Right lobe of liver (tissue), 6 donors: Measurements from ENCODE around the gene HHAT. TPM values are rescaled to one million over a fixed set of nuclear protein-coding genes. Genes with fewer than 3 reads are reported as not detected.

ENCODE experiments used
- ATAC-seq, 4 donors: fragments of 200-7000 bp; cut with Tn5 transposase; one replicate each; pipeline ENCODE4 v1.9.1; 2020; ENCODE audit warnings: mild to moderate bottlenecking in 4 of 4, moderate library complexity in 4 of 4
- DNase-seq, 3 donors: peaks; one replicate each; pipeline ENCODE4 v3.0.0-alpha.2; 2020
- H3K27ac ChIP-seq, 3 donors: fragments of 200-600 bp; one replicate each; pipeline ENCODE4 v1.8.0; 2022
- H3K27me3 ChIP-seq, 2 donors: fragments of 200-600 bp; one replicate each; pipeline ENCODE4 v1.8.0; 2022
- H3K36me3 ChIP-seq, 4 donors: fragments of 200-600 bp; sonication (generic) in 1 of 4; one replicate each; pipeline versions ENCODE4 v1.5.1 to v1.8.0; 2017 to 2022; ENCODE audit warnings: control low read depth in 1 of 4
- H3K4me1 ChIP-seq, 4 donors: fragments of 200-600 bp; sonication (generic) in 1 of 4; one replicate each; pipeline versions ENCODE4 v1.5.1 to v1.8.0; 2017 to 2022; ENCODE audit warnings: control low read depth in 1 of 4
- H3K4me3 ChIP-seq, 3 donors: fragments of 200-600 bp; one replicate each; pipeline ENCODE4 v1.8.0; 2022
- H3K9me3 ChIP-seq, 4 donors: fragments of 200-600 bp; sonication (generic) in 1 of 4; one replicate each; pipeline versions ENCODE4 v1.5.1 to v1.8.0; 2017 to 2022; ENCODE audit warnings: control low read depth in 1 of 4
- CTCF ChIP-seq, 4 donors: fragments of 200-600 bp in 3 of 4; fragments of 450-650 bp in 1 of 4; IDR thresholded peaks; one replicate each; pipeline versions ENCODE4 v1.5.1 to v1.8.0; 2016 to 2022; ENCODE audit warnings: antibody characterized with exemption in 4 of 4, mild to moderate bottlenecking in 2 of 4
- POLR2A ChIP-seq: fragments of 450-650 bp; IDR thresholded peaks from one replicate; pipeline ENCODE4 v1.6.1; 2017; ENCODE audit warnings: antibody characterized with exemption, mild to moderate bottlenecking
- WGBS: methylation state at CpG from one replicate; pipeline ENCODE4 v1.1.6; 2018; ENCODE audit warnings: low coverage, low lambda C conversion rate; ENCODE audit not compliant: insufficient coverage; ENCODE audit errors: missing lambda C conversion rate; 5-methylcytosine and 5-hydroxymethylcytosine counted together
- intact Hi-C, 2 donors: fragments of 100-400 bp; cut with DNase I; formaldehyde crosslinking; loops; one replicate each; pipeline versions ENCODE4 v1.11.2 to v1.14.1; 2022
- total RNA-seq, 6 experiments: library from RNA; depleted of rRNA in 2 of 6; stranded (reverse); fragments of >200 nt in 2 of 6; fragmentation: NEBNext Ultra II Directional in 3 of 6; extraction: Animal tissue kit (Norgen Biotek cat#: 25700) in 3 of 6; gene quantifications; one replicate each; pipeline versions ENCODE4 v1.1.0 to v1.2.4, GENCODE V29; 2016 to 2023
- donor health status: DM: no; HTN: yes; CAD: no.
- donor health status: DM: no; HTN: no; CAD: no.
- donor health status: DM: no; HTN: no; CAD: no.
- donor health status: DM: no; HTN: yes; CAD: no.
- donor health status: DM: no; HTN: yes; CAD: no.

The HHAT gene
- total RNA-seq, 6 experiments from 2014 or later = 2.2 to 4.1 (median 2.7) TPM

GRCh38 chr1:210413951-210414350 lies 85.2 kb downstream of the HHAT start:
- Histone ChIP-seq H3K27me3 (no peaks in the 10 kb centered on the region), H3K4me1 (no peaks in the 10 kb centered on the region), H3K36me3 (no peaks in the 10 kb centered on the region), H3K4me3 (no peak overlapping the region), H3K9me3 (no peaks in the 10 kb centered on the region), H3K27ac (no peak overlapping the region)
- no peak for TF ChIP-seq CTCF (IDR thresholded peaks at IDR 0.05)
- no peak for TF ChIP-seq POLR2A
- DNase-seq = no peak
- 69% methylated on average over 4 of the region's 4 CpGs for WGBS
- no peak for ATAC-seq
- intact Hi-C loops = no loop called here

- 80% methylated on average over 9 of the region's 9 CpGs for WGBS
- intact Hi-C loops = no loop called here
- H3K27me3 ChIP-seq = no peaks in the 10 kb centered on the region
- no peaks in the 10 kb centered on the region for H3K4me1 ChIP-seq
- no peak for ATAC-seq
- TF ChIP-seq POLR2A (no peak), CTCF (IDR thresholded peaks at IDR 0.05) (no peak)
- no peak overlapping the region for H3K27ac ChIP-seq
- DNase-seq = no peak
- no peaks in the 10 kb centered on the region for H3K9me3 ChIP-seq
- H3K36me3 ChIP-seq = no peaks in the 10 kb centered on the region
- H3K4me3 ChIP-seq = no peak overlapping the region
Measured at GRCh38 chr1:210415846-210416448, 87.2 kb downstream of the HHAT start.

- no peaks in the 10 kb centered on the region for H3K9me3 ChIP-seq
- TF ChIP-seq CTCF (IDR thresholded peaks at IDR 0.05) (no peak), POLR2A (no peak)
- WGBS = 50% methylated on average over 1 of the region's 2 CpGs
- no peak overlapping the region for H3K4me3 ChIP-seq
- ATAC-seq = no peak
- intact Hi-C loops = no loop called here
- H3K27ac ChIP-seq = no peak overlapping the region
- DNase-seq = no peak
- H3K4me1 ChIP-seq = no peaks in the 10 kb centered on the region
- H3K27me3 ChIP-seq = no peaks in the 10 kb centered on the region
- H3K36me3 ChIP-seq = no peaks in the 10 kb centered on the region
Measured at GRCh38 chr1:210416681-210417080, 88.0 kb downstream of the HHAT start.

GRCh38 chr1:210417881-210418280 lies 89.2 kb downstream of the HHAT start:
- H3K36me3 ChIP-seq = no peaks in the 10 kb centered on the region
- H3K27me3 ChIP-seq = no peaks in the 10 kb centered on the region
- no peak overlapping the region for H3K4me3 ChIP-seq
- intact Hi-C loops = no loop called here
- DNase-seq = no peak
- no CpG with 5 or more reads among the region's 5 CpGs for WGBS
- H3K4me1 ChIP-seq = no peaks in the 10 kb centered on the region
- no peak overlapping the region for H3K27ac ChIP-seq
- no peak for ATAC-seq
- H3K9me3 ChIP-seq = no peaks in the 10 kb centered on the region
- no peak for TF ChIP-seq POLR2A
- TF ChIP-seq CTCF (IDR thresholded peaks at IDR 0.05) = no peak
